K562 (cell line): ENCODE results near the gene WNT6. TPM values are rescaled to one million over a fixed set of nuclear protein-coding genes. Genes with fewer than 3 reads are reported as not detected.

Source experiments
- ATAC-seq: fragments of 200-7000 bp; cut with Tn5 transposase; 3 replicates; pipeline ENCODE4 v1.9.1; 2020; ENCODE audit warnings: moderate library complexity
- BruUV-seq: library from RNA; stranded (reverse); fragments of 400-500 nt; replicated peaks from 2 replicates; lab custom pipeline; 2021; lab: Mats Ljungman, UMichigan
- CTCF ChIA-PET: fragments of 300-600 bp; formaldehyde crosslinking; extraction: SDS; loops from one replicate; lab custom pipeline; 2021; ENCODE audit warnings: low intra/inter-chr PET ratio; lab: Yijun Ruan, JAX
- POLR2A ChIA-PET: fragments of 300-600, 350-650 bp; sonication (Branson Sonifier 250); formaldehyde crosslinking; extraction: SDS; loops from one replicate; lab custom pipeline; 2021; ENCODE audit warnings: antibody characterized with exemption, inconsistent platforms; lab: Yijun Ruan, JAX
- DNase-seq, 4 experiments: peaks; one replicate each; pipeline versions ENCODE4 v3.0.0 to v3.0.0-alpha.2; 2011 to 2018; ENCODE audit warnings: low spot score in 3 of 4, mixed read lengths in 3 of 4; ENCODE audit errors: extremely low read depth in 1 of 4
- FAIRE-seq: peaks from 2 replicates; lab custom pipeline; 2011; peaks lifted over from hg19 to GRCh38; lab: Jason Lieb, UNC
- H2AFZ ChIP-seq: 2 replicates; pipeline ENCODE4 v1.6.0; 2011; ENCODE audit warnings: low read depth, low read length, control low read depth, inconsistent platforms
- H3K27ac ChIP-seq: fragments of 200-600 bp; 3 replicates; pipeline ENCODE4 v1.8.0; 2011; ENCODE audit warnings: low read depth, mild to moderate bottlenecking, control low read depth, inconsistent platforms, low read length, moderate library complexity, mixed read lengths; ENCODE audit errors: extremely low read depth
- H3K27me3 ChIP-seq, 2 experiments: fragments of 300-600 bp in 1 of 2; 2 replicates in 1 of 2; 3 replicates in 1 of 2; pipeline versions ENCODE4 v1.6.0 to v1.8.0; 2011; ENCODE audit warnings: inconsistent platforms in 2 of 2, low read length in 2 of 2, mild to moderate bottlenecking in 1 of 2, mixed read lengths in 1 of 2, moderate library complexity in 1 of 2; ENCODE audit not compliant: control insufficient read depth in 2 of 2, insufficient read depth in 2 of 2
- H3K36me3 ChIP-seq: fragments of 300-600 bp; 3 replicates; pipeline ENCODE4 v1.8.0; 2011; ENCODE audit warnings: mild to moderate bottlenecking, low read length, inconsistent platforms; ENCODE audit not compliant: control insufficient read depth, insufficient read depth
- H3K4me1 ChIP-seq, 2 experiments: fragments of 200-600 bp in 1 of 2; replicated peaks in 1 of 2; 2 replicates in 1 of 2; 3 replicates in 1 of 2; pipeline versions ENCODE4 v1.5.1 to v1.8.0; 2011; ENCODE audit warnings: inconsistent platforms in 2 of 2, low read length in 2 of 2, mild to moderate bottlenecking in 1 of 2, mixed read lengths in 1 of 2, moderate library complexity in 1 of 2; ENCODE audit not compliant: control insufficient read depth in 2 of 2, insufficient read depth in 2 of 2
- H3K4me2 ChIP-seq: 2 replicates; pipeline ENCODE4 v1.6.1; 2011; ENCODE audit warnings: low read length, control low read depth, inconsistent platforms, mixed read lengths; ENCODE audit not compliant: insufficient read depth
- H3K4me3 ChIP-seq: fragments of 200-600 bp; sonication (generic), shearing (Covaris generic); 2 replicates; pipeline ENCODE4 v1.5.1; 2016; ENCODE audit warnings: control low read depth, inconsistent platforms
- H3K79me2 ChIP-seq: fragments of 200-600 bp; 3 replicates; pipeline ENCODE4 v1.8.0; 2011; ENCODE audit warnings: low read length, inconsistent platforms; ENCODE audit not compliant: control insufficient read depth, insufficient read depth
- H3K9ac ChIP-seq, 2 experiments: 2 replicates each; pipeline versions ENCODE4 v1.6.0 to v1.6.1; 2011; ENCODE audit warnings: low read depth in 2 of 2, low read length in 2 of 2, control low read depth in 1 of 2, inconsistent platforms in 1 of 2, mild to moderate bottlenecking in 1 of 2, mixed read lengths in 1 of 2; ENCODE audit not compliant: insufficient read depth in 1 of 2
- H3K9me1 ChIP-seq: one replicate; pipeline ENCODE4 v1.6.0; 2011; ENCODE audit warnings: inconsistent platforms, mild to moderate bottlenecking, low read length, moderate library complexity; ENCODE audit not compliant: control insufficient read depth, insufficient read depth
- H3K9me3 ChIP-seq: replicated peaks from 2 replicates; pipeline ENCODE4 v1.5.1; 2011; ENCODE audit warnings: low read depth, low read length, inconsistent platforms; ENCODE audit not compliant: control insufficient read depth, insufficient read depth
- H4K20me1 ChIP-seq: replicated peaks from 2 replicates; pipeline ENCODE4 v1.6.1; 2011; ENCODE audit warnings: low read length, inconsistent platforms, mixed read lengths; ENCODE audit not compliant: control insufficient read depth, insufficient read depth
- ATF1 ChIP-seq, 2 experiments: fragments of 450-650 bp in 1 of 2; IDR thresholded peaks; 2 replicates each; pipeline ENCODE4 v1.6.1; 2016; ENCODE audit warnings: missing compliant biosample characterization in 1 of 2, missing genetic modification characterization in 1 of 2
- ATF2 ChIP-seq: sonication (generic); formaldehyde crosslinking; IDR thresholded peaks from 2 replicates; pipeline ENCODE4 v1.8.1; 2022; ENCODE audit warnings: missing genetic modification reagents
- CBFA2T2 ChIP-seq: fragments of 450-650 bp; conservative IDR thresholded peaks from 2 replicates; pipeline ENCODE4 v1.6.1; 2017; ENCODE audit warnings: mild to moderate bottlenecking
- GATAD2A ChIP-seq: fragments of 450-650 bp; IDR thresholded peaks from 2 replicates; pipeline ENCODE4 v1.6.1; 2017
- GTF2F1 ChIP-seq: IDR thresholded peaks from 2 replicates; pipeline ENCODE4 v1.6.1; 2011; ENCODE audit warnings: low read depth, low read length, improper control_type of control experiment
- L3MBTL2 ChIP-seq: fragments of 450-650 bp; IDR thresholded peaks from 2 replicates; pipeline ENCODE4 v1.6.1; 2016; ENCODE audit warnings: mild to moderate bottlenecking, moderate library complexity
- NEUROD1 ChIP-seq: fragments of 150-350 bp; IDR thresholded peaks from 2 replicates; pipeline ENCODE4 v1.6.1; 2014; ENCODE audit warnings: borderline replicate concordance, low read length, low read depth; ENCODE audit not compliant: partially characterized antibody
- NONO ChIP-seq, 2 experiments: fragments of 200-400 bp in 1 of 2; fragments of 450-650 bp in 1 of 2; formaldehyde crosslinking in 1 of 2; IDR thresholded peaks; 2 replicates each; pipeline ENCODE4 v1.6.1; 2017; ENCODE audit warnings: low read depth in 2 of 2, mild to moderate bottlenecking in 2 of 2, moderate library complexity in 2 of 2, low read length in 1 of 2
- PTRF ChIP-seq: fragments of 450-650 bp; IDR thresholded peaks from 2 replicates; pipeline ENCODE4 v1.6.1; 2016; ENCODE audit warnings: mild to moderate bottlenecking, missing genetic modification characterization, missing compliant biosample characterization
- RBBP5 ChIP-seq: fragments of 200-600 bp; sonication (generic); IDR thresholded peaks from 2 replicates; pipeline ENCODE4 v1.6.1; 2012; ENCODE audit warnings: borderline replicate concordance, mild to moderate bottlenecking, low read length, control low read depth, inconsistent platforms; ENCODE audit not compliant: insufficient read depth, poor library complexity, severe bottlenecking
- STAT5B ChIP-seq: fragments of 250-450 bp; sonication (Bioruptor Pico); IDR thresholded peaks from 2 replicates; pipeline ENCODE4 v1.8.0; 2021; ENCODE audit warnings: mild to moderate bottlenecking, inconsistent platforms
- ZNF197 ChIP-seq: fragments of 200-800 bp; sonication (Bioruptor generic); IDR thresholded peaks from 2 replicates; pipeline ENCODE4 v1.6.1; 2016; ENCODE audit warnings: low read depth, missing genetic modification characterization, missing compliant biosample characterization
- ZNF780A ChIP-seq: fragments of 250-450 bp; sonication (Bioruptor Pico); IDR thresholded peaks from 2 replicates; pipeline ENCODE4 v1.5.0; 2021; ENCODE audit warnings: mild to moderate bottlenecking
- ZSCAN32 ChIP-seq: fragments of 450-650 bp; formaldehyde crosslinking; IDR thresholded peaks from 2 replicates; pipeline ENCODE4 v1.4.0; 2020; ENCODE audit warnings: mild to moderate bottlenecking, moderate library complexity
- WGBS: fragments of 100-300 bp; shearing (Covaris generic); methylation state at CpG from one replicate; pipeline ENCODE4 v1.1.6; 2016; ENCODE audit warnings: low coverage, mixed read lengths; ENCODE audit not compliant: insufficient coverage; ENCODE audit errors: missing lambda C conversion rate; 5-methylcytosine and 5-hydroxymethylcytosine counted together
- in situ Hi-C: fragments of 300-500 bp; cut with MboI; formaldehyde crosslinking; loops from 4 replicates; pipeline ENCODE4 v1.15.0; 2018; ENCODE audit warnings: inconsistent platforms, mixed read lengths
- intact Hi-C: fragments of 100-400 bp; cut with micrococcal nuclease; formaldehyde crosslinking; loops from 2 replicates; pipeline ENCODE4 v1.14.2; 2022
- polyA plus RNA-seq, 8 experiments: library from polyadenylated mRNA; depleted of rRNA in 4 of 8; stranded (reverse) in 5 of 8; unstranded in 3 of 8; fragments of >200 nt; fragmentation: Nextera tagmentation in 2 of 8; fragmentation: Illumina TruSeq in 1 of 8; extraction: Ambion mirVana in 2 of 8; extraction: Trizol in 1 of 8; gene quantifications; 2 replicates each; pipeline versions ENCODE4 v1.2.1 to v1.2.3, GENCODE V29; 2011 to 2014; ENCODE audit warnings: inconsistent platforms in 1 of 8, missing spikeins in 1 of 8
- total RNA-seq, 7 experiments: library from RNA; depleted of rRNA in 6 of 7; stranded (reverse); fragments of >200 nt in 6 of 7; fragmentation: Illumina TruSeq in 2 of 7; extraction: Trizol in 2 of 7; gene quantifications; 2 replicates each; pipeline versions ENCODE4 v1.2.1 to v1.2.3, GENCODE V29; 2011 to 2021; ENCODE audit warnings: low replicate concordance in 1 of 7

WNT6 gene
- total and polyA plus RNA-seq, 9 of the 15 experiments (the other 6 are each of a cell fraction or from before 2014, with no cell fraction given), result not detected

GRCh38 chr2:218870984-218871344, 11.4 kb downstream of the WNT6 start:
- peaks cover 0 to 14% of the 10 kb centered on the region in 2 experiments; a peak in 2 of 5 replicates for H3K4me1 ChIP-seq
- CTCF ChIA-PET, result no interaction called here
- no TSS peak for BruUV-seq
- H3K4me2 ChIP-seq, result no peak overlapping the region
- 10% methylated on average over 7 of the region's 18 CpGs for WGBS
- TF ChIP-seq STAT5B (CRISPR knock-in tag), result no peak
- TF ChIP-seq L3MBTL2, result no peak
- TF ChIP-seq PTRF (tag), result no peak
- TF ChIP-seq ZSCAN32, result no peak
- no peak for TF ChIP-seq ZNF780A (CRISPR knock-in tag)
- no peak for TF ChIP-seq GTF2F1
- no peak for TF ChIP-seq ATF1 (CRISPR knock-in tag; IDR thresholded peaks at IDR 0.05)
- no peak for TF ChIP-seq ATF1 (tag; IDR thresholded peaks at IDR 0.05)
- no peak for TF ChIP-seq NONO (IDR thresholded peaks at IDR 0.05; ENCODE audit: low read depth in 2 of 2, low read length in 1 of 2)
- TF ChIP-seq ATF2 (CRISPR knock-in tag), result no peak
- no peak for TF ChIP-seq GATAD2A
- no peak for TF ChIP-seq RBBP5
- TF ChIP-seq NEUROD1, result no peak
- TF ChIP-seq CBFA2T2, result no peak
- no peak for TF ChIP-seq ZNF197 (CRISPR knock-in tag)
- TF ChIP-seq, all 486 proteins: peak for 0
- no peak for ATAC-seq
- intact Hi-C loops (no loop called here), in situ Hi-C loops (no loop called here)
- no peak overlapping the region for H3K27ac ChIP-seq
- FAIRE-seq, result no peak
- POLR2A ChIA-PET, result no interaction called here
- H3K36me3 ChIP-seq, result no peaks in the 10 kb centered on the region
- no peak overlapping the region for H3K9ac ChIP-seq
- H3K4me3 ChIP-seq, result no peak overlapping the region
- no peaks in the 10 kb centered on the region for H3K9me1 ChIP-seq
- H2AFZ ChIP-seq, result no peak overlapping the region
- H4K20me1 ChIP-seq, result no peaks in the 10 kb centered on the region
- no peaks in the 10 kb centered on the region for H3K9me3 ChIP-seq
- peaks cover 6 to 38% of the 10 kb centered on the region in 2 experiments; a peak in 3 of 5 replicates for H3K27me3 ChIP-seq
- DNase-seq, result no peak
- H3K79me2 ChIP-seq, result no peaks in the 10 kb centered on the region
